ENCODE results near the gene UBR3.

DNA sequence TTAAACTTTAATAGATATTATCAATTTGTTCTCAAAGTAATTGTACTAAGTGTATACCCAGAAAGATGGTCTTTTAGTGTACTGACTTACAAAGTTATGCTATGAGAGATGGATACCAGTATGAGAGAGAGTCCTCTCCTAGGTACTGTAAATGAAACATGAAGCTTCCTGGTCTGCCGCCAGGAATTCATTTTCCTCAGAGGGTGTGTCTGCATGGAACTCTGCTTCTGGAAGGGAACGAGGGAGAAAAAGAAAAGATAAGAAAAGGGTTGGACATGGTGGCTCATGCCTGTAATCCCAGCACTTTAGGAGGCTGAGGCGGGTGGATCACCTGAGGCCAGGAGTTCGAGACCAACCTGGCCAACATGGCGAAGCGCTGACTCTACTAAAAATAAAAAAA is 30.8 kb upstream of the UBR3 start:
- TF ChIP-seq, protein P1, sequence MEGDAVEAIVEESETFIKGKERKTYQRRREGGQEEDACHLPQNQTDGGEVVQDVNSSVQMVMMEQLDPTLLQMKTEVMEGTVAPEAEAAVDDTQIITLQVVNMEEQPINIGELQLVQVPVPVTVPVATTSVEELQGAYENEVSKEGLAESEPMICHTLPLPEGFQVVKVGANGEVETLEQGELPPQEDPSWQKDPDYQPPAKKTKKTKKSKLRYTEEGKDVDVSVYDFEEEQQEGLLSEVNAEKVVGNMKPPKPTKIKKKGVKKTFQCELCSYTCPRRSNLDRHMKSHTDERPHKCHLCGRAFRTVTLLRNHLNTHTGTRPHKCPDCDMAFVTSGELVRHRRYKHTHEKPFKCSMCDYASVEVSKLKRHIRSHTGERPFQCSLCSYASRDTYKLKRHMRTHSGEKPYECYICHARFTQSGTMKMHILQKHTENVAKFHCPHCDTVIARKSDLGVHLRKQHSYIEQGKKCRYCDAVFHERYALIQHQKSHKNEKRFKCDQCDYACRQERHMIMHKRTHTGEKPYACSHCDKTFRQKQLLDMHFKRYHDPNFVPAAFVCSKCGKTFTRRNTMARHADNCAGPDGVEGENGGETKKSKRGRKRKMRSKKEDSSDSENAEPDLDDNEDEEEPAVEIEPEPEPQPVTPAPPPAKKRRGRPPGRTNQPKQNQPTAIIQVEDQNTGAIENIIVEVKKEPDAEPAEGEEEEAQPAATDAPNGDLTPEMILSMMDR (conservative IDR thresholded peaks at IDR 0.05; ENCODE audit: low read depth in 2 of 2), result no peak
- no peak for TF ChIP-seq EZH2 (IDR thresholded peaks at IDR 0.05; ENCODE audit: low read depth, unreplicated experiment)
- no peak for TF ChIP-seq POLR2AphosphoS5 (IDR thresholded peaks at IDR 0.05; ENCODE audit: low read depth)
- no peak for TF ChIP-seq EZH2phosphoT487 (IDR thresholded peaks at IDR 0.05; ENCODE audit: unreplicated experiment)
- TF ChIP-seq, protein P2, sequence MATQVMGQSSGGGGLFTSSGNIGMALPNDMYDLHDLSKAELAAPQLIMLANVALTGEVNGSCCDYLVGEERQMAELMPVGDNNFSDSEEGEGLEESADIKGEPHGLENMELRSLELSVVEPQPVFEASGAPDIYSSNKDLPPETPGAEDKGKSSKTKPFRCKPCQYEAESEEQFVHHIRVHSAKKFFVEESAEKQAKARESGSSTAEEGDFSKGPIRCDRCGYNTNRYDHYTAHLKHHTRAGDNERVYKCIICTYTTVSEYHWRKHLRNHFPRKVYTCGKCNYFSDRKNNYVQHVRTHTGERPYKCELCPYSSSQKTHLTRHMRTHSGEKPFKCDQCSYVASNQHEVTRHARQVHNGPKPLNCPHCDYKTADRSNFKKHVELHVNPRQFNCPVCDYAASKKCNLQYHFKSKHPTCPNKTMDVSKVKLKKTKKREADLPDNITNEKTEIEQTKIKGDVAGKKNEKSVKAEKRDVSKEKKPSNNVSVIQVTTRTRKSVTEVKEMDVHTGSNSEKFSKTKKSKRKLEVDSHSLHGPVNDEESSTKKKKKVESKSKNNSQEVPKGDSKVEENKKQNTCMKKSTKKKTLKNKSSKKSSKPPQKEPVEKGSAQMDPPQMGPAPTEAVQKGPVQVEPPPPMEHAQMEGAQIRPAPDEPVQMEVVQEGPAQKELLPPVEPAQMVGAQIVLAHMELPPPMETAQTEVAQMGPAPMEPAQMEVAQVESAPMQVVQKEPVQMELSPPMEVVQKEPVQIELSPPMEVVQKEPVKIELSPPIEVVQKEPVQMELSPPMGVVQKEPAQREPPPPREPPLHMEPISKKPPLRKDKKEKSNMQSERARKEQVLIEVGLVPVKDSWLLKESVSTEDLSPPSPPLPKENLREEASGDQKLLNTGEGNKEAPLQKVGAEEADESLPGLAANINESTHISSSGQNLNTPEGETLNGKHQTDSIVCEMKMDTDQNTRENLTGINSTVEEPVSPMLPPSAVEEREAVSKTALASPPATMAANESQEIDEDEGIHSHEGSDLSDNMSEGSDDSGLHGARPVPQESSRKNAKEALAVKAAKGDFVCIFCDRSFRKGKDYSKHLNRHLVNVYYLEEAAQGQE (IDR thresholded peaks at IDR 0.05; ENCODE audit: unreplicated experiment), result no peak
- TF ChIP-seq ZNF331 (CRISPR knock-in tag; IDR thresholded peaks at IDR 0.05; ENCODE audit: low read depth), result no peak
- TF ChIP-seq CREB1 (CRISPR knock-in tag; IDR thresholded peaks at IDR 0.05; ENCODE audit: low read depth), result no peak
- TF ChIP-seq, protein P3, sequence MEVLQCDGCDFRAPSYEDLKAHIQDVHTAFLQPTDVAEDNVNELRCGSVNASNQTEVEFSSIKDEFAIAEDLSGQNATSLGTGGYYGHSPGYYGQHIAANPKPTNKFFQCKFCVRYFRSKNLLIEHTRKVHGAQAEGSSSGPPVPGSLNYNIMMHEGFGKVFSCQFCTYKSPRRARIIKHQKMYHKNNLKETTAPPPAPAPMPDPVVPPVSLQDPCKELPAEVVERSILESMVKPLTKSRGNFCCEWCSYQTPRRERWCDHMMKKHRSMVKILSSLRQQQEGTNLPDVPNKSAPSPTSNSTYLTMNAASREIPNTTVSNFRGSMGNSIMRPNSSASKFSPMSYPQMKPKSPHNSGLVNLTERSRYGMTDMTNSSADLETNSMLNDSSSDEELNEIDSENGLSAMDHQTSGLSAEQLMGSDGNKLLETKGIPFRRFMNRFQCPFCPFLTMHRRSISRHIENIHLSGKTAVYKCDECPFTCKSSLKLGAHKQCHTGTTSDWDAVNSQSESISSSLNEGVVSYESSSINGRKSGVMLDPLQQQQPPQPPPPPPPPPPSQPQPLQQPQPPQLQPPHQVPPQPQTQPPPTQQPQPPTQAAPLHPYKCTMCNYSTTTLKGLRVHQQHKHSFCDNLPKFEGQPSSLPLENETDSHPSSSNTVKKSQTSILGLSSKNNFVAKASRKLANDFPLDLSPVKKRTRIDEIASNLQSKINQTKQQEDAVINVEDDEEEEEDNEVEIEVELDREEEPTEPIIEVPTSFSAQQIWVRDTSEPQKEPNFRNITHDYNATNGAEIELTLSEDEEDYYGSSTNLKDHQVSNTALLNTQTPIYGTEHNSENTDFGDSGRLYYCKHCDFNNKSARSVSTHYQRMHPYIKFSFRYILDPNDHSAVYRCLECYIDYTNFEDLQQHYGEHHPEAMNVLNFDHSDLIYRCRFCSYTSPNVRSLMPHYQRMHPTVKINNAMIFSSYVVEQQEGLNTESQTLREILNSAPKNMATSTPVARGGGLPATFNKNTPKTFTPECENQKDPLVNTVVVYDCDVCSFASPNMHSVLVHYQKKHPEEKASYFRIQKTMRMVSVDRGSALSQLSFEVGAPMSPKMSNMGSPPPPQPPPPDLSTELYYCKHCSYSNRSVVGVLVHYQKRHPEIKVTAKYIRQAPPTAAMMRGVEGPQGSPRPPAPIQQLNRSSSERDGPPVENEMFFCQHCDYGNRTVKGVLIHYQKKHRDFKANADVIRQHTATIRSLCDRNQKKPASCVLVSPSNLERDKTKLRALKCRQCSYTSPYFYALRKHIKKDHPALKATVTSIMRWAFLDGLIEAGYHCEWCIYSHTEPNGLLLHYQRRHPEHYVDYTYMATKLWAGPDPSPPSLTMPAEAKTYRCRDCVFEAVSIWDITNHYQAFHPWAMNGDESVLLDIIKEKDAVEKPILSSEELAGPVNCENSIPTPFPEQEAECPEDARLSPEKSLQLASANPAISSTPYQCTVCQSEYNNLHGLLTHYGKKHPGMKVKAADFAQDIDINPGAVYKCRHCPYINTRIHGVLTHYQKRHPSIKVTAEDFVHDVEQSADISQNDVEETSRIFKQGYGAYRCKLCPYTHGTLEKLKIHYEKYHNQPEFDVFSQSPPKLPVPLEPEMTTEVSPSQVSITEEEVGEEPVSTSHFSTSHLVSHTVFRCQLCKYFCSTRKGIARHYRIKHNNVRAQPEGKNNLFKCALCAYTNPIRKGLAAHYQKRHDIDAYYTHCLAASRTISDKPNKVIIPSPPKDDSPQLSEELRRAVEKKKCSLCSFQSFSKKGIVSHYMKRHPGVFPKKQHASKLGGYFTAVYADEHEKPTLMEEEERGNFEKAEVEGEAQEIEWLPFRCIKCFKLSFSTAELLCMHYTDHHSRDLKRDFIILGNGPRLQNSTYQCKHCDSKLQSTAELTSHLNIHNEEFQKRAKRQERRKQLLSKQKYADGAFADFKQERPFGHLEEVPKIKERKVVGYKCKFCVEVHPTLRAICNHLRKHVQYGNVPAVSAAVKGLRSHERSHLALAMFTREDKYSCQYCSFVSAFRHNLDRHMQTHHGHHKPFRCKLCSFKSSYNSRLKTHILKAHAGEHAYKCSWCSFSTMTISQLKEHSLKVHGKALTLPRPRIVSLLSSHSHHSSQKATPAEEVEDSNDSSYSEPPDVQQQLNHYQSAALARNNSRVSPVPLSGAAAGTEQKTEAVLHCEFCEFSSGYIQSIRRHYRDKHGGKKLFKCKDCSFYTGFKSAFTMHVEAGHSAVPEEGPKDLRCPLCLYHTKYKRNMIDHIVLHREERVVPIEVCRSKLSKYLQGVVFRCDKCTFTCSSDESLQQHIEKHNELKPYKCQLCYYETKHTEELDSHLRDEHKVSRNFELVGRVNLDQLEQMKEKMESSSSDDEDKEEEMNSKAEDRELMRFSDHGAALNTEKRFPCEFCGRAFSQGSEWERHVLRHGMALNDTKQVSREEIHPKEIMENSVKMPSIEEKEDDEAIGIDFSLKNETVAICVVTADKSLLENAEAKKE (CRISPR knock-in tag; IDR thresholded peaks at IDR 0.05), result no peak
- TF ChIP-seq ZNF114 (CRISPR knock-in tag; IDR thresholded peaks at IDR 0.05), result no peak
- TF ChIP-seq, protein P4, sequence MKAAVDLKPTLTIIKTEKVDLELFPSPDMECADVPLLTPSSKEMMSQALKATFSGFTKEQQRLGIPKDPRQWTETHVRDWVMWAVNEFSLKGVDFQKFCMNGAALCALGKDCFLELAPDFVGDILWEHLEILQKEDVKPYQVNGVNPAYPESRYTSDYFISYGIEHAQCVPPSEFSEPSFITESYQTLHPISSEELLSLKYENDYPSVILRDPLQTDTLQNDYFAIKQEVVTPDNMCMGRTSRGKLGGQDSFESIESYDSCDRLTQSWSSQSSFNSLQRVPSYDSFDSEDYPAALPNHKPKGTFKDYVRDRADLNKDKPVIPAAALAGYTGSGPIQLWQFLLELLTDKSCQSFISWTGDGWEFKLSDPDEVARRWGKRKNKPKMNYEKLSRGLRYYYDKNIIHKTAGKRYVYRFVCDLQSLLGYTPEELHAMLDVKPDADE (IDR thresholded peaks at IDR 0.05), result no peak

All from GM23338 (cell line).